B cell (primary cell): Measurements from ENCODE around the gene GLRA3. TPM values are rescaled to one million over a fixed set of nuclear protein-coding genes. Genes with fewer than 3 reads are reported as not detected.

Source experiments
- ATAC-seq: fragments of 200-7000 bp; cut with Tn5 transposase; one replicate; pipeline ENCODE4 v1.10.0; 2021; ENCODE audit warnings: low read depth, mild to moderate bottlenecking, moderate number of reproducible peaks, moderate library complexity
- CTCF ChIA-PET: fragments of 350-600 bp; sonication (Branson Sonifier 250); formaldehyde crosslinking; loops from one replicate; lab custom pipeline; 2021; ENCODE audit warnings: antibody characterized with exemption, inconsistent platforms; lab: Charles Lee
- POLR2A ChIA-PET: fragments of 350-600 bp; sonication (Branson Sonifier 250); formaldehyde crosslinking; loops from one replicate; lab custom pipeline; 2021; ENCODE audit warnings: antibody characterized with exemption; lab: Charles Lee
- DNase-seq: peaks from one replicate; pipeline ENCODE4 v3.0.0; 2013
- H2AFZ ChIP-seq: 2 replicates; pipeline ENCODE4 v1.6.1; 2012; ENCODE audit warnings: mild to moderate bottlenecking, low read depth, low read length; ENCODE audit not compliant: insufficient read depth, poor library complexity, severe bottlenecking
- H3K27ac ChIP-seq, 2 donors: 1 replicate in 1 of 2; 2 replicates in 1 of 2; pipeline ENCODE4 v1.5.1; 2012 to 2013; ENCODE audit warnings: low read length in 2 of 2, mild to moderate bottlenecking in 2 of 2, moderate library complexity in 1 of 2
- H3K27me3 ChIP-seq, 4 experiments: fragments of 200-600 bp in 1 of 4; sonication (generic) in 1 of 4; replicated peaks in 1 of 4; 1 replicate in 2 of 4; 2 replicates in 2 of 4; pipeline versions ENCODE4 v1.6.1 to v1.7.0; 2013 to 2016; ENCODE audit warnings: low read length in 3 of 4, mild to moderate bottlenecking in 2 of 4, mixed read lengths in 1 of 4, moderate library complexity in 1 of 4; ENCODE audit not compliant: insufficient read depth in 4 of 4, control insufficient read depth in 3 of 4; ENCODE audit errors: control extremely low read depth in 1 of 4
- H3K36me3 ChIP-seq, 2 experiments: replicated peaks in 1 of 2; 1 replicate in 1 of 2; 2 replicates in 1 of 2; pipeline versions ENCODE4 v1.6.1 to v1.7.1; 2013; ENCODE audit warnings: low read length in 1 of 2; ENCODE audit not compliant: insufficient read depth in 2 of 2, control insufficient read depth in 1 of 2; ENCODE audit errors: control extremely low read depth in 1 of 2, extremely low read depth in 1 of 2
- H3K4me1 ChIP-seq, 2 donors: fragments of 200-600 bp in 1 of 2; sonication (generic) in 1 of 2; 1 replicate in 1 of 2; 2 replicates in 1 of 2; pipeline versions ENCODE4 v1.5.1 to v1.6.1; 2013 to 2017; ENCODE audit warnings: low read length in 2 of 2; ENCODE audit not compliant: control insufficient read depth in 2 of 2, insufficient read depth in 2 of 2
- H3K4me2 ChIP-seq: replicated peaks from 2 replicates; pipeline ENCODE3; 2012; ENCODE audit warnings: mild to moderate bottlenecking, low read depth, low read length; ENCODE audit not compliant: poor library complexity, severe bottlenecking
- H3K4me3 ChIP-seq, 5 experiments: fragments of 200-600 bp in 1 of 5; sonication (generic) in 1 of 5; 1 replicate in 3 of 5; 2 replicates in 2 of 5; pipeline versions ENCODE4 v1.5.1 to v1.7.0; 2011 to 2016; ENCODE audit warnings: low read length in 4 of 5, mild to moderate bottlenecking in 4 of 5, low read depth in 2 of 5, control low read depth in 1 of 5, moderate library complexity in 1 of 5; ENCODE audit not compliant: insufficient read depth in 1 of 5; ENCODE audit errors: control extremely low read depth in 1 of 5, extremely low read depth in 1 of 5
- H3K79me2 ChIP-seq: fragments of 200-600 bp; sonication (generic); one replicate; pipeline ENCODE4 v1.6.0; 2016; ENCODE audit warnings: low read length; ENCODE audit not compliant: control insufficient read depth, insufficient read depth
- H3K9ac ChIP-seq: fragments of 200-600 bp; sonication (generic); 2 replicates; pipeline ENCODE4 v1.6.1; 2017; ENCODE audit warnings: mild to moderate bottlenecking, low read length, moderate library complexity
- H3K9me3 ChIP-seq, 3 donors: one replicate each; pipeline versions ENCODE4 v1.6.1 to v1.7.1; 2013; ENCODE audit warnings: low read length in 2 of 3; ENCODE audit not compliant: control insufficient read depth in 2 of 3, insufficient read depth in 1 of 3; ENCODE audit errors: control extremely low read depth in 1 of 3
- H4K20me1 ChIP-seq: 2 replicates; pipeline ENCODE4 v1.6.0; 2012; ENCODE audit warnings: mild to moderate bottlenecking, low read length; ENCODE audit not compliant: insufficient read depth, control insufficient read depth, poor library complexity, severe bottlenecking
- H3K27ac Mint-ChIP-seq: one replicate; pipeline ENCODE4 v1.8.0; 2021; ENCODE audit warnings: mixed read lengths
- H3K27me3 Mint-ChIP-seq: one replicate; pipeline ENCODE4 v1.8.0; 2021; ENCODE audit warnings: mixed read lengths
- H3K4me1 Mint-ChIP-seq: one replicate; pipeline ENCODE4 v1.8.0; 2021; ENCODE audit warnings: mixed read lengths
- H3K4me3 Mint-ChIP-seq: one replicate; pipeline ENCODE4 v1.8.0; 2021; ENCODE audit warnings: mixed read lengths
- H3K9me3 Mint-ChIP-seq: one replicate; pipeline ENCODE4 v1.8.0; 2022; ENCODE audit warnings: mixed read lengths; ENCODE audit not compliant: insufficient read depth
- CTCF ChIP-seq: fragments of 200-600 bp; IDR thresholded peaks from one replicate; pipeline ENCODE4 v1.8.0; 2022; ENCODE audit warnings: antibody characterized with exemption, mild to moderate bottlenecking
- EZH2 ChIP-seq: IDR thresholded peaks from 2 replicates; pipeline ENCODE4 v1.6.1; 2012; ENCODE audit warnings: borderline replicate concordance, low read depth, mild to moderate bottlenecking, moderate library complexity, low read length; ENCODE audit not compliant: insufficient read depth, poor library complexity, severe bottlenecking
- WGBS: methylation state at CpG from one replicate; pipeline ENCODE4 v1.1.5; 2013; ENCODE audit warnings: missing lambda C conversion rate; ENCODE audit not compliant: insufficient coverage; 5-methylcytosine and 5-hydroxymethylcytosine counted together
- intact Hi-C: fragments of 100-400 bp; cut with micrococcal nuclease; formaldehyde crosslinking; loops from one replicate; pipeline ENCODE4 v1.10.0; 2022
- polyA plus RNA-seq: library from polyadenylated mRNA; depleted of rRNA; stranded (reverse); fragments of >200 nt; gene quantifications from 2 replicates; pipeline ENCODE4 v1.2.3, GENCODE V29; 2012
- total RNA-seq, 2 donors: library from RNA; stranded (reverse); fragments of 120-200 nt in 1 of 2; gene quantifications; 1 replicate in 1 of 2; 2 replicates in 1 of 2; pipeline versions ENCODE4 v1.2.3 to v1.2.4, GENCODE V29; 2013 to 2022

GLRA3 gene
- total and polyA plus RNA-seq, 2 donors (not counting 1 experiment from before 2014, with no cell fraction given): 0.12 to 0.30 TPM

- H3K79me2 ChIP-seq: no peaks in the 10 kb centered on the region
- H3K9ac ChIP-seq: no peak overlapping the region
- ChIA-PET POLR2A (no interaction called here), CTCF (no interaction called here)
- H3K4me3 ChIP-seq: no peak overlapping the region
- peaks cover 4% of the 10 kb centered on the region for H3K9me3 Mint-ChIP-seq
- H3K27me3 Mint-ChIP-seq: no peaks in the 10 kb centered on the region
- TF ChIP-seq EZH2 (no peak), CTCF (no peak)
- no peak overlapping the region for H2AFZ ChIP-seq
- H3K4me1 Mint-ChIP-seq: no peaks in the 10 kb centered on the region
- DNase-seq (no peak), ATAC-seq (no peak)
- no peaks in the 10 kb centered on the region for H3K36me3 ChIP-seq
- H4K20me1 ChIP-seq: no peaks in the 10 kb centered on the region
- no peaks in the 10 kb centered on the region for H3K4me1 ChIP-seq
- H3K4me3 Mint-ChIP-seq: no peak overlapping the region
- H3K4me2 ChIP-seq: no peak overlapping the region
- H3K27ac ChIP-seq: no peak overlapping the region
- H3K9me3 ChIP-seq: no peaks in the 10 kb centered on the region
- H3K27me3 ChIP-seq: no peaks in the 10 kb centered on the region
- no CpG with 5 or more reads among the region's 2 CpGs for WGBS
- intact Hi-C loops: no loop called here
- H3K27ac Mint-ChIP-seq: no peak overlapping the region
These were observed 18.9 kb upstream of the GLRA3 start for GRCh38 chr4:174847801-174848427.

- no peak overlapping the region for H3K4me2 ChIP-seq
- no peaks in the 10 kb centered on the region for H3K36me3 ChIP-seq
- Mint-ChIP-seq H3K27me3 (no peaks in the 10 kb centered on the region), H3K27ac (no peak overlapping the region), H3K4me1 (no peaks in the 10 kb centered on the region), H3K4me3 (no peak overlapping the region), H3K9me3 (no peaks in the 10 kb centered on the region)
- no peak overlapping the region for H2AFZ ChIP-seq
- H3K9me3 ChIP-seq: peaks cover 0 to 1% (median 0%) of the 10 kb centered on the region in 3 donors
- TF ChIP-seq CTCF (no peak), EZH2 (no peak)
- no peak overlapping the region for H3K9ac ChIP-seq
- no peak for ATAC-seq
- no peaks in the 10 kb centered on the region for H3K79me2 ChIP-seq
- no peak overlapping the region for H3K4me3 ChIP-seq
- no peak for DNase-seq
- ChIA-PET CTCF (no interaction called here), POLR2A (no interaction called here)
- no peaks in the 10 kb centered on the region for H3K4me1 ChIP-seq
- intact Hi-C loops: no loop called here
- no peak overlapping the region for H3K27ac ChIP-seq
- no peaks in the 10 kb centered on the region for H4K20me1 ChIP-seq
- no peaks in the 10 kb centered on the region for H3K27me3 ChIP-seq
These were observed 6.5 kb upstream of the GLRA3 start for GRCh38 chr4:174835536-174835935.
